Measurements from ENCODE around the gene TNFRSF14.
"Not testable (repeated sequence)": the region's sequence is repeated elsewhere in the genome, so short reads cannot be mapped to it uniquely, and the experiment has no call there.

The TNFRSF14 gene

GRCh38 chr1:2554621-2555387 lies 1.4 kb upstream of the TNFRSF14 start:
- peak; percentile 61 to 73 for DNase-seq

GRCh38 chr1:2555634-2556276 lies 416 bp upstream of the TNFRSF14 start:
- DNase-seq: peak; percentile 86 to 88

- peak; percentile 58 to 60 for DNase-seq
These were observed 709 bp downstream of the TNFRSF14 start for GRCh38 chr1:2556678-2557481.

GRCh38 chr1:2557482-2558400 lies 1.6 kb downstream of the TNFRSF14 start:
- DNase-seq: no peak

- DNase-seq: no peak
These were observed 2.2 kb downstream of the TNFRSF14 start for GRCh38 chr1:2558420-2558819.

- DNase-seq: no peak
These were observed 2.7 kb downstream of the TNFRSF14 start for GRCh38 chr1:2558861-2559260.

- no peak for DNase-seq
These were observed 3.5 kb downstream of the TNFRSF14 start for GRCh38 chr1:2559509-2560298.

GRCh38 chr1:2560299-2561073 lies 4.3 kb downstream of the TNFRSF14 start:
- DNase-seq: no peak

- no peak for DNase-seq
These were observed 5.3 kb downstream of the TNFRSF14 start for GRCh38 chr1:2561446-2561845.

- DNase-seq: peak in 1 of 2 donors; percentile 34
These were observed 6.0 kb downstream of the TNFRSF14 start for GRCh38 chr1:2561898-2562895.

- no peak for DNase-seq
These were observed 7.0 kb downstream of the TNFRSF14 start for GRCh38 chr1:2563205-2563604.

GRCh38 chr1:2564006-2564814 lies 8.0 kb downstream of the TNFRSF14 start:
- DNase-seq: no peak

GRCh38 chr1:2564815-2565374 lies 8.7 kb downstream of the TNFRSF14 start:
- DNase-seq: no peak

GRCh38 chr1:2566101-2567045 lies 10.2 kb downstream of the TNFRSF14 start:
- DNase-seq: no peak

GRCh38 chr1:2567083-2567679 lies 11.0 kb downstream of the TNFRSF14 start:
- no peak for DNase-seq

- DNase-seq: not testable (repeated sequence)
These were observed 12.1 kb downstream of the TNFRSF14 start for GRCh38 chr1:2568187-2568816.

Data from CD4-positive, alpha-beta T cell treated with Interleukin-4 for 1 hour (primary cell).